Natural killer cell treated with Interleukin-12 subunit alpha and Interleukin-12 subunit beta and Interleukin-15 and Interleukin-18, amount 100 ng/mL, for 72 hours (primary cell): ENCODE measurements around the gene CA7. TPM values are rescaled to one million over a fixed set of nuclear protein-coding genes. Genes with fewer than 3 reads are reported as not detected.

Experiments
- ATAC-seq, 2 donors: fragments of 150-1000 bp; cut with Tn5 transposase in 1 of 2; sonication (Bioruptor Pico), chemical (Tn5 transposase) in 1 of 2; 2 replicates each; pipeline ENCODE4 v1.10.0; 2021
- DNase-seq: peaks from one replicate; pipeline ENCODE4 v3.0.0; 2022; ENCODE audit warnings: low spot score
- H3K27ac Mint-ChIP-seq, 2 donors: 1 replicate in 1 of 2; 2 replicates in 1 of 2; pipeline ENCODE4 v1.8.0; 2022; ENCODE audit warnings: mixed read lengths in 2 of 2, mild to moderate bottlenecking in 1 of 2, moderate library complexity in 1 of 2
- H3K27me3 Mint-ChIP-seq, 2 donors: 1 replicate in 1 of 2; 2 replicates in 1 of 2; pipeline ENCODE4 v1.8.0; 2022; ENCODE audit warnings: mixed read lengths in 2 of 2
- H3K36me3 Mint-ChIP-seq: one replicate; pipeline ENCODE4 v1.8.0; 2022; ENCODE audit warnings: mixed read lengths
- H3K4me1 Mint-ChIP-seq, 2 donors: 1 replicate in 1 of 2; 2 replicates in 1 of 2; pipeline ENCODE4 v1.8.0; 2022; ENCODE audit warnings: low read depth in 2 of 2, mixed read lengths in 2 of 2, mild to moderate bottlenecking in 1 of 2
- H3K4me3 Mint-ChIP-seq: one replicate; pipeline ENCODE4 v1.8.0; 2022; ENCODE audit warnings: mixed read lengths
- H3K9me3 Mint-ChIP-seq: 2 replicates; pipeline ENCODE4 v1.8.0; 2022; ENCODE audit warnings: mixed read lengths
- total RNA-seq, 2 donors: library from RNA; stranded (reverse); gene quantifications; one replicate each; pipeline ENCODE4 v1.2.3, GENCODE V29; 2022

CA7 gene
- total RNA-seq, 2 donors from 2014 or later = not detected

DNA sequence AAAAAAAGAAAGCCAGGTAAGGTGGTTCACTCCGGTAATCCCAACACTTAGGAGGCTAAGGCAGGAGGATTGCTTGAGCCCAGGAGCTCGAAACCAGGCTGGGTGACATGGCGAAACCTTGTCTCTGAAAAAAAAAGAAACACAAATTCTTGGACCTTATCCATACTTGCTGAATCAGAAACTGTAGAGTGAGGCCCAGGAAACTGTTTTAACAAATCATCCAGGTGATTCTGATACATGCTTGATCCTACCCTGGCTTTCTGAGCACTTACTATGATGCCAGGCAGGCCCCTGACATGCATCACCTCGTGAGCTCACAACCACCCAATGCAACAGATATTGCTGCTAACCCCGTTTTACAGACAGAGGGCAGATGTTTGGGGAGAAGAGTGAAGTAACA is 9.5 kb upstream of the CA7 start:
- Mint-ChIP-seq H3K27ac (no peak overlapping the region), H3K4me1 (no peaks in the 10 kb centered on the region), H3K27me3 (peaks cover 2 to 7% of the 10 kb centered on the region in 2 donors), H3K9me3 (no peaks in the 10 kb centered on the region), H3K36me3 (peaks cover 4% of the 10 kb centered on the region), H3K4me3 (no peak overlapping the region)
- ATAC-seq (no peak), DNase-seq (no peak)

DNA sequence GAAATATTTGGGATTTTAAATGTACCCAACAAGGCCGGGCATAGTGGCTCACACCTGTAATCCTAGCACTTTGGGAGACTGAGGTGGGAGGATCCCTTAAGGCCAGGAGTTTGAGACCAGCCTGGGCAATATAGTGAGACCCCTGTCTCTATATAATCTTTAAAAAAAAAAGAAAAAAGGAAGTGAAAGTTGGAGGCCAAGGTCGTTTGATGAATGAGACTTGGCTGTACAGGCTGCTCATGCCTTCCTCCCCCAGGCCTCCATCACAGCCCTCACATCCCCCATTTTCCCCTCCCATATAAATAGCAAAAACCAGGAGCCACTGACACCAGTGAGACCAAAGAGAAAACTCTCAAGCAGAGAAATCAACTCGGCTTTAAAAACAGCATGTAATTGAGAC is 3.3 kb upstream of the CA7 start:
- no peak overlapping the region for H3K4me3 Mint-ChIP-seq
- peaks cover 4% of the 10 kb centered on the region for H3K36me3 Mint-ChIP-seq
- H3K9me3 Mint-ChIP-seq = no peaks in the 10 kb centered on the region

DNA sequence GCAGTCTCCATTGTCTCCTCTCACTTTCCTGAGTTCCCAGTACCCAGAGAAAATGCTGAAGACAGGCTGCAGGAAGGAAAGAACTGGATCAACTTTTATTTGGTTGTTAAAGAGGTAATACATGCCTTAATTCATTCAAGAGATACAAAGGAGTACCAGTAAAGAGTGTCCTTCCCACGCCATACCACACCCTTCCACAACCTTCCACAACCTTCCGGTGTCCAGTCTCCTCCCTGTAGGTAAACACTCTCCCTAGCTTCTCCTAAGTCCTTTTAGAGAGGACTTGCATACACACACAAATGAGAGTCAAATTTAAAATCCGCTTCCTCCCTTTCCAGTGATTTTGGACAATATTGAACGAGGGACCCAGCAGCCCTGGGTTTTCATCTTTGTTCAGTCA is 2.8 kb upstream of the CA7 start:
- H3K9me3 Mint-ChIP-seq = no peaks in the 10 kb centered on the region
- ATAC-seq = no peak
- no peak for DNase-seq
- H3K4me1 Mint-ChIP-seq = peaks cover 0 to 4% of the 10 kb centered on the region in 2 donors
- H3K27ac Mint-ChIP-seq = no peak overlapping the region
- H3K36me3 Mint-ChIP-seq = peaks cover 4% of the 10 kb centered on the region
- H3K27me3 Mint-ChIP-seq = peaks cover 29 to 30% of the 10 kb centered on the region in 2 donors
- H3K4me3 Mint-ChIP-seq = no peak overlapping the region

More for the DNA sequence above, 3.3 kb upstream of the CA7 start:
- H3K27ac Mint-ChIP-seq = no peak overlapping the region
- H3K4me1 Mint-ChIP-seq = peaks cover 0 to 4% of the 10 kb centered on the region in 2 donors
- peaks cover 25% of the 10 kb centered on the region in 2 donors for H3K27me3 Mint-ChIP-seq
- no peak for DNase-seq
- no peak for ATAC-seq

DNA sequence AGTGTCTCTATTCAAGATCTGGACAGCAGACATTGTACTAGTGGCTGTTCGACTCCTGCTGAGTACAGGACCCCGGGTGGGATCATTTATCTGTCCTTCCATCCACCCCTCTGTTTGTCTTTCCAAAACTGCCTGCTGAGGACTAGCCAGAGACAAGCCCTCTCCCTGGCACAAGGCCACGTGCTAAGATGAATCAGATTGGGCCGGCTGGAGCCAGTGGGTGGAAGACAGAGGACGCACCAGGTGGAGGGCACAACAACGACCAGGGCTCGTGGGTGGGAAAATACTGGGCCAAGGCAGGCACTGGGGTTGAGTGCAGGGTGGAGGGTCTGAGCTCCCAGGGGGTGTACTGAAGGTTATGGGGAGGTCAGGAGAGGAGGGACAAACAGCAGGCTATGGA is 1.4 kb upstream of the CA7 start:
- no peak for ATAC-seq
- no peaks in the 10 kb centered on the region for H3K9me3 Mint-ChIP-seq
- no peak overlapping the region for H3K4me3 Mint-ChIP-seq
- no peak for DNase-seq
- H3K27ac Mint-ChIP-seq = no peak overlapping the region
- H3K27me3 Mint-ChIP-seq = peaks cover 30 to 31% of the 10 kb centered on the region in 2 donors
- peaks cover 4% of the 10 kb centered on the region for H3K36me3 Mint-ChIP-seq
- peaks cover under 1 to 4% of the 10 kb centered on the region in 2 donors for H3K4me1 Mint-ChIP-seq

DNA sequence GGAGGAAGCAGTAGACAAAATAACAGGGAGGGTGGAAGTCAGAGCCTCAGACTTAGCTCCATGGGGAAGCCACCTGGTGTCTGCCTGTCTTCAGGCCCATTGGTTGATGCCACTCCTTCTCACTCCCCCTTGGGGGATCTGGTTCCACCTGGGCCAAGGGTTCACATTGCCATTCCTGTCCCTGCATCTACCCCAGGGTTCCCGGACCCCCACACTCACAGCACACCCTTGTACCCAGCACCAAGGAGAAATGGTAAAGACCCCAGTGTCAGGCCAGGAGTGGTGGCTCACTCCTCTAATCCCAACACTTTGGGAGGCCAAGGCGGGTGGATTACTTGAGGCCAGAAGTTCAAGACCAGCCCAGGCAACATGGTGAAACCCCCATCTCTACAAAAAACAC is 1.0 kb upstream of the CA7 start:
- H3K27ac Mint-ChIP-seq = no peak overlapping the region
- H3K9me3 Mint-ChIP-seq = no peaks in the 10 kb centered on the region
- H3K4me1 Mint-ChIP-seq = peaks cover 4 to 6% of the 10 kb centered on the region in 2 donors
- H3K27me3 Mint-ChIP-seq = peaks cover 30% of the 10 kb centered on the region in 2 donors
- ATAC-seq = no peak
- no peak for DNase-seq
- peaks cover 4% of the 10 kb centered on the region for H3K36me3 Mint-ChIP-seq
- no peak overlapping the region for H3K4me3 Mint-ChIP-seq

DNA sequence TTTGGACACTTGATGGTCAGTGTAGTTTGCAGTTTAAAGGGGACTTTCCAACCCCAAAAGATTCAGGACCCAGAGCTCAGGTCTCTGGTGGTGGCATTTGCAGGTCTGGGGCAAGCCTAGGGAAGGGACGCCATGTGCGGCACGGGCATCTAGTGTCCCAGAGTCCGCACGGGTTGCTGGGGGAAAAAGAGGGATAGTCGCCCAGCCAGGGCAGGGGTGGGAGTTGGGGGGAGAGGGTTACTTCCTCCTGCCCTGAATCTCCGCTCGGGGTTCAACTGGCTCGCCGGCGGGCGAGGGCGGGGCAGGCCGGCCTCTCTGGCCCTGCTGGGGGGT is 239 bp upstream of the CA7 start:
- ATAC-seq = no peak
- peaks cover 23 to 30% of the 10 kb centered on the region in 2 donors for H3K27me3 Mint-ChIP-seq
- peaks cover 4 to 6% of the 10 kb centered on the region in 2 donors for H3K4me1 Mint-ChIP-seq
- no peak for DNase-seq
- no peaks in the 10 kb centered on the region for H3K36me3 Mint-ChIP-seq
- no peaks in the 10 kb centered on the region for H3K9me3 Mint-ChIP-seq
- peak overlapping the region; percentile 34 for H3K4me3 Mint-ChIP-seq
- no peak overlapping the region for H3K27ac Mint-ChIP-seq

DNA sequence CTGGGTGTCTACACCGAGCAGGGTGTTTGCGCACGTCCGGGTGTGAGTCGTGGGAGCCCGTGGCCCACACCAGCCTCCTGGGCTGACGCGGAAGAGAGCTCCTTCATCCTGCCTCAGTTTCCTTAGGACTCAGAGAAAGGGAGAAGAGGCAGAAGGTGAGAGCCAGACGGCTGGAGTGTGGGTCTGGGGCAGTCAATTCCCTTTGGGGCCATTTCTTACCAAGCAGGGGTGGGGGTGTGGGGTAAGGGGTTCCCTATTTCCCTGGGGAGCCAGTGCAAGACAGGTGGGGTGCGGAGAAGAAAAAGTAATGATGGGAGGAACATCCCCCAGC is 831 bp downstream of the CA7 start:
- ATAC-seq = no peak
- DNase-seq = no peak
- H3K4me1 Mint-ChIP-seq = peaks cover 4 to 6% of the 10 kb centered on the region in 2 donors

DNA sequence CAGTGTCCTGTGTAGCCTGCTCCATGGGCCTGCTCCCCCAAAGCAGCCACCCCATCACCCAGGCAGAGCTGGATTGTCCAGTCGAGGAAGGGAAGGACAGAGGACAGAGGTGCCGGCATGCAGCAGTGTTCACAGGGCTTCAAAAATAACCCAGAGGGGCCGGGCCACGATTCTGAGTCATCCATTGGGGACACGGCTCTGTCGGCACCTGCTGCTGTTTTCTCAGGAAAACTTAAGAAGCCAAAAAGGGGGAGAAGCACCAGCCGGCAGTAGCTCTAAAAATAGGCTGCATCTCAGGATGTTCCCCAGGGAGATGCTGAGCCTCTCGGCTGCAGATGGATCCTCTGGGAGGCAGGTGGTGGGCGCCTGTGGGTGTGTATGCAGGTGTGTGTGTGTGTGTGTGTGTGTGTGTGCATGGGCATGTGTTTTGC is 1.6 kb downstream of the CA7 start:
- Mint-ChIP-seq H3K27me3 (peaks cover 23 to 28% of the 10 kb centered on the region in 2 donors), H3K36me3 (no peaks in the 10 kb centered on the region), H3K4me1 (peaks cover 4 to 6% of the 10 kb centered on the region in 2 donors), H3K9me3 (no peaks in the 10 kb centered on the region), H3K4me3 (no peak overlapping the region), H3K27ac (no peak overlapping the region)
- no peak for DNase-seq
- no peak for ATAC-seq

More for the DNA sequence above, 831 bp downstream of the CA7 start:
- no peaks in the 10 kb centered on the region for H3K9me3 Mint-ChIP-seq
- H3K4me3 Mint-ChIP-seq = no peak overlapping the region
- no peak overlapping the region for H3K27ac Mint-ChIP-seq
- H3K27me3 Mint-ChIP-seq = peaks cover 23 to 28% of the 10 kb centered on the region in 2 donors
- H3K36me3 Mint-ChIP-seq = no peaks in the 10 kb centered on the region

DNA sequence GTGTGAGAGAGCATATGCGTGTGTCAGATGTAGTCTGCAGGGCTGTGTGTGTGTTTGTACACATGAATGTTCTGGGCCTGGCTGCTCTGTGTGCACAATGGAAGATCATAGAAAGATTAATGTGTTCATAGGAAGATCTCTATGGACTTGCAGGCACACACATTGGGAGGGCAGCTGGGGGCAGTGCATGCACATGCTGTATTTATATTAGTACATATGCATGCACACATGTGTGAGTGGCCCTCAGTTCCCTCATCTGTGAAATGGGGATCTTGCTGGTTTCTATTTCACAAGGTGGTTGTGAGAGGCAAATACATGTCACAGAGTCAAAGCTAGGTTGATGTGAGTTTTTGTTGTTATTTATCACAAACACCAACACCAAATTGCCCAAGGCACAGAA is 2.1 kb downstream of the CA7 start:
- peaks cover 4 to 6% of the 10 kb centered on the region in 2 donors for H3K4me1 Mint-ChIP-seq
- ATAC-seq = no peak

DNA sequence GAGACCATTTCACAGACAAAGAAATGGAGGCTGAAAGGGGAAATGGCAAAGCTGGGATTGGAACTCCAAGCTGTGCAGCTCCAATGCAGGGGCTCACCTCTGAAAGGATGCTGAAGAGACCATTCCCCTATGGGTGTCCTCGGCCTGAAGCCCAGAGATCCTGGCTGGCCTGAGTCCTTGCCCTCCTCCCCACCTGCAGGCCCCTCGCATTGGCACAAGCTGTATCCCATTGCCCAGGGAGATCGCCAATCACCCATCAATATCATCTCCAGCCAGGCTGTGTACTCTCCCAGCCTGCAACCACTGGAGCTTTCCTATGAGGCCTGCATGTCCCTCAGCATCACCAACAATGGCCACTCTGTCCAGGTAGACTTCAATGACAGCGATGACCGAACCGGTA is 2.6 kb downstream of the CA7 start:
- Mint-ChIP-seq H3K4me1 (peaks cover 4 to 6% of the 10 kb centered on the region in 2 donors), H3K27me3 (peaks cover 23 to 28% of the 10 kb centered on the region in 2 donors), H3K27ac (no peak overlapping the region)

More for the DNA sequence above, 2.1 kb downstream of the CA7 start:
- Mint-ChIP-seq H3K4me3 (no peak overlapping the region), H3K36me3 (no peaks in the 10 kb centered on the region), H3K27ac (no peak overlapping the region), H3K27me3 (peaks cover 23 to 28% of the 10 kb centered on the region in 2 donors), H3K9me3 (no peaks in the 10 kb centered on the region)
- DNase-seq = no peak

DNA sequence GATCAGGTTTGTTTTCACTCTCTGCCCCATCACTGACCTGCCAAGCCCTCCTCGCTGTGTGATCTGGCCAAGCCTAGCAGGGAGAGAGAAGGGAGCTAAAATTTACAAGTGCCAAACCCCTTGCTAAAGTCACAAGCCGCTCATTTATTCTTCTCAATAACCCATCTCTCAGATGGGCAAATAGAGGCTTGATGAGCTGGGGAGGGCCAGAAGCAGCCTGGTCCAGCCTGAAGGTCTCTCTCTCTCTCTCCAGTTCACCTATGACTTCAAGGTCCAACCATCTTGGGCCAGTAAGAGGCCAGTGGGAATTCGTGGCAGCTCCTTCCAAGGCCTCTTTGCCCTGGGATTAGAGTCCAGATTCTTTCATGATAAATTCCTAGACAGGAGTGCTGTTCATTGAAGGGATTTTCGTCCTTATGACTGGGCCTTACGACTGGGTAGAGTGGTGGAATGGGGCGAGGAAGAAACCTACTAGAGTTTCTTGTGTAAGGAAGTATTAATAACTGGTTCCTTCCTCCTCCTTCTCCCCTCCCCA is 3.4 kb downstream of the CA7 start:
- ATAC-seq (no peak), DNase-seq (no peak)
- no peak overlapping the region for H3K27ac Mint-ChIP-seq
- H3K9me3 Mint-ChIP-seq = no peaks in the 10 kb centered on the region
- H3K4me3 Mint-ChIP-seq = no peak overlapping the region
- H3K36me3 Mint-ChIP-seq = no peaks in the 10 kb centered on the region
- peaks cover 23 to 25% of the 10 kb centered on the region in 2 donors for H3K27me3 Mint-ChIP-seq
- H3K4me1 Mint-ChIP-seq = peaks cover 4 to 6% of the 10 kb centered on the region in 2 donors

More for the DNA sequence above, 2.6 kb downstream of the CA7 start:
- Mint-ChIP-seq H3K9me3 (no peaks in the 10 kb centered on the region), H3K36me3 (no peaks in the 10 kb centered on the region), H3K4me3 (no peak overlapping the region)
- DNase-seq (no peak), ATAC-seq (no peak)

DNA sequence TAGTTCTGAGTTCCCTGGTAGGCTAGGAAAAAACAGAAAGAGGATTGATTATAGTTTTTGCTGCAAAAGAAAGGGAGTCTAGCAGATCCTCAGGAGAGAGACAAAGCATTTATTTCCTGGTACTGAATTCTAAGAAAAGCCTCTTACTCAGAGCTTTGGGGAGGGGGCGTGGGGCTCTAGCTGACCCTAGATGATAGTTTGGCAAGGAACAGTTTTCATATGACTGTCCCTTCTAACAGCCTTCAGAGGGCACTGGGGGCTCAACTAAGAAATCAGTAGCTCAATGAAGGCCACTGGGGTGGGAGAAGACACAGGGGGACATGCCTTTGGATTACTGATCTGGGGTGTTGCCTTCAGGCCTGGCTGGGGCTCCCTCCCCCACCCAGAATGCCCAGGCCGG is 4.0 kb downstream of the CA7 start:
- peaks cover 4 to 6% of the 10 kb centered on the region in 2 donors for H3K4me1 Mint-ChIP-seq
- DNase-seq (no peak), ATAC-seq (no peak)
- H3K4me3 Mint-ChIP-seq = no peak overlapping the region
- H3K9me3 Mint-ChIP-seq = no peaks in the 10 kb centered on the region
- peaks cover 21 to 23% of the 10 kb centered on the region in 2 donors for H3K27me3 Mint-ChIP-seq
- H3K36me3 Mint-ChIP-seq = no peaks in the 10 kb centered on the region
- H3K27ac Mint-ChIP-seq = no peak overlapping the region

DNA sequence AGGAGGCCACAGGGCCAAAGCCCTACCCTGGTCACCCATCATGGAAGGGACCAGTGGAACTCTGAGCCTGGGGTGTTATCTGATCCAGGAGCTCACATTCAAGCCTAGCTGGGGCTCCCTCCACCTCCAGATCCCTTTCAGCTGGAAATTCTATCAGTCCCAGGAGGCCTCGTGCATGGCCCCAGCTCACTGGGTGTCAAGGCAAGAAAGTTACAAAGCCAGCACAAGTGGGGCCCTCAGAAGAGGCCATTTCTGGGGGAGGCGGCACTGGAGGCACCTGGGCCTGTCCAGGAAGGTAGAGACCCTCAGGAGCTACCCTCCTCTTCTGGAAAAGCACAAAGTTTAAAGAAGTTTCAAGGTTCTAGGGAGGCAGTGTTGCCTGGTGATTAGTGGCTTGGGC is 4.8 kb downstream of the CA7 start:
- no peak for ATAC-seq
- no peaks in the 10 kb centered on the region for H3K9me3 Mint-ChIP-seq
- peaks cover 12 to 14% of the 10 kb centered on the region in 2 donors for H3K27me3 Mint-ChIP-seq
- H3K4me1 Mint-ChIP-seq = peaks cover 3 to 4% of the 10 kb centered on the region in 2 donors
- no peaks in the 10 kb centered on the region for H3K36me3 Mint-ChIP-seq
- DNase-seq = no peak
- H3K4me3 Mint-ChIP-seq = no peak overlapping the region
- no peak overlapping the region for H3K27ac Mint-ChIP-seq

DNA sequence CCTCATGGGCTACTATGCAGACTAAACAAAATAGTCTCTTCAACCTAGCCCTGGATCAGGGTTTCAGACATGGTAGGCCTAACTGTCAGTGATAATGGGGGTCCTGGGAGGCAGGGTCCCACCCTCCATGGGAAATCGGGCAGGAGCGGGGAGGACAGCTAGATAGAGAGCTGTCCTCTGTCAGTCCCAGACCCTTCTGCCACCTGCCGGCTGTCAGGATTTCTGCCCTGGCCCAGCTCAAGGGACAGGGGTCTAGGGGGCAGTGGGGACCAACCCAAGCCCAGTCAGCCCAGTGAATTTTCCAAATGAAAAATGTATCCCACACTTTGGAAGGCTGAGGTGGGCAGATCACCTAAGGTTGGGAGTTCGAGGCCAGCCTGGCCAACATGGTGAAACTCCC is 5.3 kb downstream of the CA7 start:
- no peak overlapping the region for H3K27ac Mint-ChIP-seq
- no peaks in the 10 kb centered on the region for H3K36me3 Mint-ChIP-seq
- H3K4me1 Mint-ChIP-seq = peaks cover 2 to 4% of the 10 kb centered on the region in 2 donors
- no peak for DNase-seq
- H3K9me3 Mint-ChIP-seq = no peaks in the 10 kb centered on the region
- no peak for ATAC-seq
- peaks cover 12 to 14% of the 10 kb centered on the region in 2 donors for H3K27me3 Mint-ChIP-seq
- H3K4me3 Mint-ChIP-seq = no peak overlapping the region
